GM12878 (cell line): ENCODE measurements around the gene NFYC. TPM values are rescaled to one million over a fixed set of nuclear protein-coding genes. Genes with fewer than 3 reads are reported as not detected.
A peak's percentile ranks its signal among the peaks of the same experiment; 100 is the strongest.

Source experiments
- ATAC-seq: fragments of 200-7000 bp; cut with Tn5 transposase; 3 replicates; pipeline ENCODE4 v1.9.1; 2020; ENCODE audit warnings: mild to moderate bottlenecking, moderate library complexity
- BruUV-seq: library from RNA; stranded (reverse); fragments of 400-500 nt; replicated peaks from 2 replicates; lab custom pipeline; 2021; lab: Mats Ljungman, UMichigan
- CTCF ChIA-PET: fragments of 300-600 bp; sonication (Branson Sonifier 250); formaldehyde crosslinking; extraction: SDS; loops from one replicate; lab custom pipeline; 2021; ENCODE audit warnings: inconsistent platforms; lab: Yijun Ruan, JAX
- POLR2A ChIA-PET: fragments of 350-600 bp; formaldehyde crosslinking; extraction: SDS; loops from one replicate; lab custom pipeline; 2021; ENCODE audit warnings: inconsistent platforms; lab: Charles Lee
- RAD21 ChIA-PET: fragments of 300-600 bp; sonication (Branson Sonifier 250); formaldehyde crosslinking; loops from one replicate; lab custom pipeline; 2023; ENCODE audit warnings: antibody characterized with exemption; ENCODE audit not compliant: unreplicated experiment; lab: Charles Lee
- SMC1A ChIA-PET: fragments of 300-600 bp; sonication (Branson Sonifier 250); formaldehyde crosslinking; loops from one replicate; lab custom pipeline; 2023; ENCODE audit not compliant: unreplicated experiment, uncharacterized antibody; lab: Charles Lee
- DNase-seq: peaks from one replicate; pipeline ENCODE4 v3.0.0-alpha.2; 2011; ENCODE audit warnings: low read depth, low spot score
- FAIRE-seq: peaks from 3 replicates; lab custom pipeline; 2011; peaks lifted over from hg19 to GRCh38; lab: Jason Lieb, UNC
- H2AFZ ChIP-seq: 2 replicates; pipeline ENCODE4 v1.6.0; 2011; ENCODE audit warnings: low read depth, low read length, control low read depth; ENCODE audit not compliant: control insufficient read depth
- H3K27ac ChIP-seq: 2 replicates; pipeline ENCODE4 v1.5.1; 2011; ENCODE audit warnings: control low read depth; ENCODE audit not compliant: control insufficient read depth, insufficient read depth
- H3K27me3 ChIP-seq, 2 experiments: replicated peaks in 1 of 2; 2 replicates each; pipeline versions ENCODE4 v1.6.0 to v1.6.1; 2011; ENCODE audit warnings: low read length in 1 of 2; ENCODE audit not compliant: control insufficient read depth in 2 of 2, insufficient read depth in 2 of 2
- H3K36me3 ChIP-seq, 2 experiments: 2 replicates each; pipeline ENCODE4 v1.5.1; 2011; ENCODE audit warnings: low read length in 1 of 2; ENCODE audit not compliant: control insufficient read depth in 2 of 2, insufficient read depth in 2 of 2
- H3K4me1 ChIP-seq: 2 replicates; pipeline ENCODE4 v1.6.1; 2011; ENCODE audit warnings: mild to moderate bottlenecking, low read length, moderate library complexity, mixed read lengths; ENCODE audit not compliant: control insufficient read depth, insufficient read depth
- H3K4me2 ChIP-seq: 2 replicates; pipeline ENCODE4 v1.6.0; 2011; ENCODE audit warnings: control low read depth; ENCODE audit not compliant: control insufficient read depth, insufficient read depth
- H3K4me3 ChIP-seq: fragments of 200-600 bp; sonication (generic); 2 replicates; pipeline ENCODE4 v1.5.1; 2016
- H3K79me2 ChIP-seq: 2 replicates; pipeline ENCODE4 v1.6.0; 2011; ENCODE audit warnings: low read length; ENCODE audit not compliant: control insufficient read depth, insufficient read depth
- H3K9ac ChIP-seq: 2 replicates; pipeline ENCODE4 v1.8.0; 2011; ENCODE audit warnings: low read length, control low read depth, mixed read lengths; ENCODE audit not compliant: control insufficient read depth, insufficient read depth
- H3K9me3 ChIP-seq: replicated peaks from 3 replicates; pipeline ENCODE4 v1.5.1; 2011; ENCODE audit warnings: mild to moderate bottlenecking, low read length; ENCODE audit not compliant: control insufficient read depth, insufficient read depth
- H4K20me1 ChIP-seq: 2 replicates; pipeline ENCODE4 v1.6.0; 2011; ENCODE audit not compliant: control insufficient read depth, insufficient read depth
- IRF3 ChIP-seq: fragments of 450-650 bp; IDR thresholded peaks from 2 replicates; pipeline ENCODE4 v1.6.1; 2014; ENCODE audit warnings: mild to moderate bottlenecking
- NFYB ChIP-seq: IDR thresholded peaks from 2 replicates; pipeline ENCODE4 v1.6.1; 2011; ENCODE audit warnings: low read depth, mild to moderate bottlenecking, low read length, improper control_type of control experiment, moderate library complexity; ENCODE audit not compliant: insufficient read depth
- TAF1 ChIP-seq: IDR thresholded peaks from 2 replicates; pipeline ENCODE4 v1.6.1; 2011; ENCODE audit warnings: mild to moderate bottlenecking, low read depth, low read length, borderline replicate concordance
- ZNF217 ChIP-seq: fragments of 450-650 bp; IDR thresholded peaks from 2 replicates; pipeline ENCODE4 v1.6.1; 2017; ENCODE audit warnings: antibody characterized with exemption, mild to moderate bottlenecking
- WGBS: methylation state at CpG from one replicate; pipeline ENCODE4 v1.1.6; 2016; ENCODE audit warnings: low lambda C conversion rate; ENCODE audit not compliant: insufficient replicate concordance, insufficient coverage; ENCODE audit errors: missing lambda C conversion rate; 5-methylcytosine and 5-hydroxymethylcytosine counted together
- in situ Hi-C: fragments of 300-500 bp; cut with MboI; formaldehyde crosslinking; loops from 9 replicates; pipeline ENCODE4 v1.14.3; 2018; ENCODE audit warnings: mixed read lengths
- intact Hi-C: fragments of 100-400 bp; cut with micrococcal nuclease; formaldehyde crosslinking; loops from one replicate; pipeline ENCODE4 v1.14.2; 2022; ENCODE audit not compliant: unreplicated experiment
- polyA plus RNA-seq, 11 experiments: library from polyadenylated mRNA; depleted of rRNA in 4 of 11; unstranded in 6 of 11; stranded (reverse) in 5 of 11; fragments of >200 nt; fragmentation: Nextera tagmentation in 4 of 11; fragmentation: Illumina TruSeq in 1 of 11; extraction: Ambion mirVana in 4 of 11; extraction: Trizol in 1 of 11; gene quantifications; 1 replicate in 1 of 11; 2 replicates in 10 of 11; pipeline versions ENCODE4 v1.2.1 to v1.2.3, GENCODE V29; 2011 to 2016; ENCODE audit warnings: inconsistent platforms in 2 of 11, missing spikeins in 2 of 11, low read depth in 1 of 11
- total RNA-seq, 4 experiments: library from RNA; depleted of rRNA in 3 of 4; stranded (reverse); fragments of >200 nt in 3 of 4; fragmentation: Illumina TruSeq in 1 of 4; extraction: Trizol in 1 of 4; gene quantifications; 2 replicates each; pipeline versions ENCODE4 v1.2.1 to v1.2.3, GENCODE V29; 2013 to 2021

The NFYC gene
- total and polyA plus RNA-seq, 10 of the 15 experiments (the other 5 are each of a cell fraction or from before 2014, with no cell fraction given) = 4.3 to 84.2 (median 58.3) TPM

GRCh38 chr1:40679165-40679953 lies 12.1 kb upstream of the NFYC start:
- no peaks in the 10 kb centered on the region for H3K36me3 ChIP-seq
- H3K27ac ChIP-seq = no peak overlapping the region
- ChIA-PET CTCF (interaction anchor here (0.7 to 2.4 kb wide), 5 partner anchors 9 to 532 kb away, joined by 3 to 9 read pairs (median 3); no protein-coding TSS in a partner anchor), POLR2A (interaction anchor here (1.4 kb wide), 1 partner anchor 12 kb away, joined by 4 read pairs; no protein-coding TSS in a partner anchor)
- no TSS peak for BruUV-seq
- in situ Hi-C loops = no loop called here
- H3K4me3 ChIP-seq = no peak overlapping the region
- no peak overlapping the region for H2AFZ ChIP-seq
- no peak overlapping the region for H3K4me2 ChIP-seq
- no peak for DNase-seq
- H3K9me3 ChIP-seq = no peaks in the 10 kb centered on the region
- H4K20me1 ChIP-seq = no peaks in the 10 kb centered on the region
- H3K9ac ChIP-seq = no peak overlapping the region
- TF ChIP-seq ZNF217 (no peak), TAF1 (no peak), IRF3 (no peak), NFYB (0 out of 2 replicates have a peak, but pooled peaks have one; percentile 9)
- TF ChIP-seq, all 136 proteins: peak for 1
- ATAC-seq (no peak), FAIRE-seq (no peak)
- Histone ChIP-seq H3K27me3 (no peaks in the 10 kb centered on the region), H3K4me1 (no peaks in the 10 kb centered on the region), H3K79me2 (no peaks in the 10 kb centered on the region)
- RAD21 ChIA-PET = interaction anchor here (0.6 to 1.3 kb wide), 2 partner anchors 12 to 95 kb away, joined by 3 to 6 read pairs; partner anchors contain the start of gene NFYC
- intact Hi-C loops = no loop called here
- 46% methylated on average over 2 of the region's 2 CpGs for WGBS
- SMC1A ChIA-PET = interaction anchor here (0.6 to 1.9 kb wide), 3 partner anchors 11 to 153 kb away, joined by 3 to 6 read pairs (median 3); no protein-coding TSS in a partner anchor
